NCI-H748 (cell line): ENCODE data around the gene TMEM144.
"Not testable (repeated sequence)": the region's sequence is repeated elsewhere in the genome, so short reads cannot be mapped to it uniquely, and the experiment has no call there.

Source experiments
- DNase-seq: peaks from one replicate; lab custom pipeline; 2025; ENCODE audit not compliant: unreplicated experiment; lab: John Stamatoyannopoulos, UW

Gene TMEM144

DNA sequence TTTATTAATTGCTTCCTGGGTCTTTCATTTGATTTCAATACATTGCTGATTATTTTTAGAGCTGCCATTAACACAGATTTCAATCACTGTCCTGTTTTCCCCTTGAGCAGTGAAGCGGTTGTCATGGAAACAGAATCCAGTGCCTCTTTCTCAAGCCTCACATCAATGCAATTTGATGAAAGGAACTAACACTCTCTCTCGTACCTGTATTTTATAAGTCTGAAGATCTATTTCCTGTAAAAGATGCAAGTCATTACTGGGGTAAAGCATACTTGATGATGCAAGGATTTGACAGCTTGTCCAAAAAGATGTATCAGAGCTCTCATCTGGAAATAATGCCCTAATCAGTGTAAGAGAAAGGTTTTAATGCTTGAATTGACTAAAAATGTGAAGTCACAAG is 19.6 kb upstream of the TMEM144 start:
- peak; percentile 65 for DNase-seq

- no peak for DNase-seq
These were observed 17.7 kb upstream of the TMEM144 start for GRCh38 chr4:158192439-158193158.

GRCh38 chr4:158193171-158193749 is 17.0 kb upstream of the TMEM144 start:
- DNase-seq: peak; percentile 51

DNA sequence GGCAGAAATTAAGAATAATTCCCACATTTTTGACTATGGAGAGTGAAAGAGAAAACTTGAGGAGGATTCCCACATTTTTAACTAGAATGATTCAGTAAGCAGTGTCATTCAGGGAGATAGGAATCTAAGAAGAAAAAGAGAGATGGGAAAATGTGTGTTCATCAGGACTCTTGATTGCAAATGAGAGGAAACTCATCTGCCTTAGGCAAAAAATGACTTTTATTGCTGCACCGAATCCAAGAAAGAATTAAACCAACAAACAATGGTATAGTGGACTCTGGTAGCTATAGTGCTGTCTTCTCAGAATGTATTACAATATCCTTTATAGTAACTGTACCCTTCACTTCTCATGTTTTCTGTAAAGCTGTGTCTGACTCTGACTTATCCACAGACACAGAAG is 15.0 kb upstream of the TMEM144 start:
- DNase-seq: no peak

GRCh38 chr4:158197194-158197776 is 13.0 kb upstream of the TMEM144 start:
- no peak for DNase-seq

DNA sequence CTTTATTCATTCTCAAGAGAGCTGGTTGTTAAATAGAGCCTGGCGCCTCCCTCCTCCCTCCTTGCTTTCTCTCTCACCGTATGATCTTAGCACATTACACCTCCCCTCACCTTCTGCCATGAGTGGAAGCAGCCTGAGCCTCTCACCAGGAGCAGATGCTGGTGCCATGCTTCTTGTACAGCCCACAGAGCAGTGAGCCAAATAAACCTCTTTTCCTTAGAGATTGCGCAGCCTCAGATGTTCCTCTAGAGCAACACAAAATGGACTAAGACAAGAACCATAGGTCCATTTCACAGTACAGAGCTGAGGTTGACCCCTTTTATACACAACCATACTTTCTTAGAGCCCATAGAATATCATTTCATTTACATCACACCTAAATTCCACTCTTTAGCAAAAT is 10.1 kb upstream of the TMEM144 start:
- DNase-seq: no peak

- no peak for DNase-seq
These were observed 9.0 kb upstream of the TMEM144 start for GRCh38 chr4:158201322-158201721.

DNA sequence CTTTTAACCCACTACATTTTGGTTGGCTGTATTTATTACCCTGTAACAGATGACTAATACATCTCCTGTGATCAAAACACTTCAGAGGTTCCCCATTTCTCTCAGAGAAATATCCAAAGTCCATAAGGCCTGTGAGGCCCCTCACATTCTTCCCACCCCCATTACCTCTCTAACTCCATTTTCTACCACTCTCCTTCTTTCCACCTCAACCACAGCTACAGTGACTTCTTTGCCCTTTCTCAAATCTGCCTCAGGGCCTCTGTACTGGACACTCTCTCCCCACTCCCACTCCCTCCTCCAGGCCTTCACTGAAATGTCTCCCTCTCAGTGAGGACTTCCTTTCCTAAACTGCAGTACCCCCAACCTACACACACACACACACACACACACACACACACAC is 8.4 kb upstream of the TMEM144 start:
- no peak for DNase-seq

DNA sequence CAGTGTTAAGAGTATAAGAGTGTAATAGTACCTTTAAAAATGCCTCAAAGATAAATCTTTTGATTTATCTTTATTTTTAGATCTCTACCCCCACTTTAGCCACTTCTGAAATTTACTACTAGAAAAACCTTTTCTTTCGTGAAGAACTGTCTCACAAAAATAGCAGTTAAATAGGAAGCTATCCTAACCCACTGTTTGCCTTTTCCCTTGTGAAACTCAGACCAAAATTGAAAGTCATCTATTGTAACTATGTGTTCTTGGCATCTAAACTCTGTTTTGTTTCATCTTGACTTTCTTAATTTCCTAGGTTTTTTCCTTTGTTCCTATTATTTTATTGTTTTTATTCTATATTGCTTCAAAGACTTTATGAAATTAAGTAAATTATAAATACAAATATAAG is 7.8 kb upstream of the TMEM144 start:
- no peak for DNase-seq

GRCh38 chr4:158203436-158203835 is 6.8 kb upstream of the TMEM144 start:
- no peak for DNase-seq

GRCh38 chr4:158203929-158204328 is 6.4 kb upstream of the TMEM144 start:
- DNase-seq: no peak

DNA sequence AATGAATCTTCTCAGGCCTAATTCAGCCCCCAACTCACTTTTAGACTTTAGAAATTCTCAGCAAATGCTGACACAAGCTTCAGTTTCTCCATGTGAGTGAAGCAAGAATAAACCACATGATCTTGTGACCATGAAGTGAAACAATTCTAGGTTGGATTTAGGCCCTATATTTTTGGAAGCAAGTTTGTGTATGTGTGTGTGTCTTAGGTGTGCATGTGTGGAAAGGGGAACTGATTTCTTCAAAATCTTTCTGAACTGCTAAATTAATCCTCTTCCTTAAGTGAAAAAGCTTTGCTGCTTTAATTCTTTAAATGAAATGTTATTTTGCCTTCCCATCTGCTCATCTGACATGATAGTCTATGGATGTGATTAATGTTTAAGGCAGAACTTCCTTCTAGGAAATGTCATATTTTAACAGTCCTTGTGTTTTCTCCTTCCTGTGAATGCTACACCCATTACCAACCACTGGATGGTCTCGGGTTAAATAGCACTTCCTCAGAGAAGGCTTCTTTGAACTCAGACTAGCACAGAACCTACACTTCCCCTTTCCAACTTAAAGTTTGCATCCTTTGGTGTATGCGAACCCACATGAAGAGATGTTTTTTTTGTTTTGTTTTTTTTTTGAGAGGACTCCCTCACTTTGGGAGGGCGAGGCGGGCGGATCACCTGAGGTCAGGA is 1.2 kb upstream of the TMEM144 start:
- no peak for DNase-seq

- DNase-seq: peak; percentile 44
These were observed 936 bp downstream of the TMEM144 start for GRCh38 chr4:158211222-158211621.

GRCh38 chr4:158213466-158213865 is 3.2 kb downstream of the TMEM144 start:
- DNase-seq: no peak

- DNase-seq: no peak
These were observed 4.6 kb downstream of the TMEM144 start for GRCh38 chr4:158214856-158215255.

GRCh38 chr4:158217763-158218162 is 7.5 kb downstream of the TMEM144 start:
- DNase-seq: no peak

DNA sequence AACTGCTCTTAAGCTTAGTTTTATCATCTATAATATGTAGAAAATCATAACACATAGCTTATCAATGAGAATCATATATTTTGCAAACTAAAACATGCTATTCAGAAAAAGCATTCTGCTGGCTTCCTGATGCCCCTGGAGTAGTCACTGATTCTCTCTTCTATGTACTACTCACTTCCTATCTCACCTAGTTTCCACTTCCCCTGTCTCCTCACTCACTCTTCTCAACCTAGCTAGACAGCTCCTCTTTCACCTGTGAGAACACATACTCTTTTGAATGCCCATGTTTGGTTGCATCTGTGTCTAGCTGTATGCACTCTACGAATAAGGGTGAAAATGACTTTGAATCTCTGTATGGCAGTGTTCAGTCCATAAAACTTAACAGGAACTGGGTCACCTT is 9.3 kb downstream of the TMEM144 start:
- DNase-seq: no peak

DNA sequence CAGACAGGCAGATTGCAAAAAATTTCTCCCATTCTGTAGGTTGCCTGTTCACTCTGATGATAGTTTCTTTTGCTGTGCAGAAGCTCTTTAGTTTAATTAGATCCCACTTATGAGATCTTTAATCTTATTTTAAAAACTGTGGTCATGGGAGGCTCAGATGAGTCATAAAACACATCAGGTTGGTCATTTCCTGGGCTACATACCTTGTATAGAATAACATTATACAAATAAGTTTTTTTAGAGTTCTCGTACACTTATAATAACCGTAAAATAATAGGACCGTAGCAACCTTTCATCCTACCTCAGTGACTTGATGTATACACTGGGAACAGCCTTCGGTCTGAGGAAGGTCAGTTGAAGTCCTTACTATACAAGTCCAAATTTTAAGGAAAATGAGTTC is 14.0 kb downstream of the TMEM144 start:
- not testable (repeated sequence) for DNase-seq

DNA sequence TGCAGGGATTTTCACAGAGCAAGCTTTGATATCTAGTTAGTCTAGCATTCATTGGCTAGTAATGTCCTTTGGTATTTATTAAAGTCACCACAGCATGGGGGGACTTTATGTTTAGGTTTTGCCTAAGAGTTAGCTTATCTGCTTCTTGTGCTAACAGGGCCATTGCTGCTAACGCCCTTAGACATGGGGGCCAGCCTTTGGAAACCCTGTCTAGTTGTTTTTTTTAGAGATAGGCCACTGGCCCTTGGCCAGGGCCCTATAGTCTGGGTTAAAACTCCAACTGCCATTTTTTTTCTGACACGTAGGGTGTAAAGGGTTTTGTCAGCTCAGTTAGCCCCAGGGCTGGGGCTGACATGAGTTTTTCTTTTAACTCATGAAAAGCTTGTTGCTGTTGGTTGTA is 14.7 kb downstream of the TMEM144 start:
- not testable (repeated sequence) for DNase-seq

DNA sequence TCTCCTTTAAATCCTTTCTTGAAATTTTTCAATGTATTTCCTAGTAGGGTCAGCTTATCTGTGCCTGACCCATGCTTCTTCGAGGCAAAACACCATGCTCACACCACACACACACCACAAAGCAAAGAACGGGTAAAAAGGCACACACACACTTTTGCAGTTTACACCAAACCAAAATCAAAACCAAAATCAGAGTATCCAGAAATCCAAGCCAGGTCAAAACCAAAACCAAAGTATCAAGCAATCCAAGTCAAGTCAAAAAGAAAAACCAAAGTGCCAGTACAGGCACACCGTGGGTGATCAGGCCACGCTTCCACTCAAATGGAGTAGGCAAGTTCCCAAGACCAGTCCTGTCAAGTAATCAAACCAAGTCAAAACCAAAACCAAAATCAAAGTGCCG is 17.6 kb downstream of the TMEM144 start:
- DNase-seq: not testable (repeated sequence)

DNA sequence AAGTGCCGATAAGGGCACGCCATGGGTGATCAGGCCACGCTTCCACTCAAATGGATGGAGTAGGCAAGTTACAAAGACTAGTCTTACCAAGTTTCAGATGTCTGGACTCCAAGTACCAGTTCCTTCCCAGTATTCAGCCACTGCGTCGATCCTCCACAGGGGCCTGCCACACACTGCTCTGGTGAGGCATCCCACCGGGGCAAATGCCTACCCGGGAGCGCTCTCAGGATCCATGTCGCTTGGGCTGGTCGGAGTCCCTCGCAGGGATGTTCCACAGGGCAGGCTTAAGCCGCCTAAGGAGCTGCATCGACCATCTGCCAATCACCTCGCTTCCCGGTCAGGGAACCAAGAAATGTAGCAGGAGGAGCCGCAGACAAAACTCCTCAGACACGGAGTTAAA is 18.1 kb downstream of the TMEM144 start:
- DNase-seq: not testable (repeated sequence)

GRCh38 chr4:158229768-158230167 is 19.5 kb downstream of the TMEM144 start:
- no peak for DNase-seq
